HT1080 (cell line): ENCODE measurements around the gene WDPCP. TPM values are rescaled to one million over a fixed set of nuclear protein-coding genes. Genes with fewer than 3 reads are reported as not detected.
"Not testable (repeated sequence)": the region's sequence is repeated elsewhere in the genome, so short reads cannot be mapped to it uniquely, and the experiment has no call there.

Experiments
- DNase-seq: peaks from one replicate; pipeline ENCODE4 v3.0.0-alpha.2; 2015; ENCODE audit warnings: low read depth
- polyA plus RNA-seq, 2 experiments: library from polyadenylated mRNA; depleted of rRNA; stranded (reverse); fragments of >200 nt; gene quantifications; 2 replicates each; pipeline ENCODE4 v1.2.3, GENCODE V29; 2015
- total RNA-seq: library from RNA; depleted of rRNA; stranded (reverse); fragments of >200 nt; shearing (Covaris generic); gene quantifications from 2 replicates; pipeline ENCODE4 v1.2.3, GENCODE V29; 2014; rRNA removed

Gene WDPCP, protein sequence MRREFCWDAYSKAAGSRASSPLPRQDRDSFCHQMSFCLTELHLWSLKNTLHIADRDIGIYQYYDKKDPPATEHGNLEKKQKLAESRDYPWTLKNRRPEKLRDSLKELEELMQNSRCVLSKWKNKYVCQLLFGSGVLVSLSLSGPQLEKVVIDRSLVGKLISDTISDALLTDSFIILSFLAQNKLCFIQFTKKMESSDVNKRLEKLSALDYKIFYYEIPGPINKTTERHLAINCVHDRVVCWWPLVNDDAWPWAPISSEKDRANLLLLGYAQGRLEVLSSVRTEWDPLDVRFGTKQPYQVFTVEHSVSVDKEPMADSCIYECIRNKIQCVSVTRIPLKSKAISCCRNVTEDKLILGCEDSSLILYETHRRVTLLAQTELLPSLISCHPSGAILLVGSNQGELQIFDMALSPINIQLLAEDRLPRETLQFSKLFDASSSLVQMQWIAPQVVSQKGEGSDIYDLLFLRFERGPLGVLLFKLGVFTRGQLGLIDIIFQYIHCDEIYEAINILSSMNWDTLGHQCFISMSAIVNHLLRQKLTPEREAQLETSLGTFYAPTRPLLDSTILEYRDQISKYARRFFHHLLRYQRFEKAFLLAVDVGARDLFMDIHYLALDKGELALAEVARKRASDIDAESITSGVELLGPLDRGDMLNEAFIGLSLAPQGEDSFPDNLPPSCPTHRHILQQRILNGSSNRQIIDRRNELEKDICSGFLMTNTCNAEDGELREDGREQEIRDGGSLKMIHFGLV
- total RNA-seq: 5.8 and 7.0 TPM in 2 replicates
- polyA plus RNA-seq (2015; cell fraction: cytosol; rRNA removed): 3.2 and 4.2 TPM in 2 replicates
- 6.3 and 7.3 TPM in 2 replicates for polyA plus RNA-seq (2015; cell fraction: nucleus; rRNA removed)

DNA sequence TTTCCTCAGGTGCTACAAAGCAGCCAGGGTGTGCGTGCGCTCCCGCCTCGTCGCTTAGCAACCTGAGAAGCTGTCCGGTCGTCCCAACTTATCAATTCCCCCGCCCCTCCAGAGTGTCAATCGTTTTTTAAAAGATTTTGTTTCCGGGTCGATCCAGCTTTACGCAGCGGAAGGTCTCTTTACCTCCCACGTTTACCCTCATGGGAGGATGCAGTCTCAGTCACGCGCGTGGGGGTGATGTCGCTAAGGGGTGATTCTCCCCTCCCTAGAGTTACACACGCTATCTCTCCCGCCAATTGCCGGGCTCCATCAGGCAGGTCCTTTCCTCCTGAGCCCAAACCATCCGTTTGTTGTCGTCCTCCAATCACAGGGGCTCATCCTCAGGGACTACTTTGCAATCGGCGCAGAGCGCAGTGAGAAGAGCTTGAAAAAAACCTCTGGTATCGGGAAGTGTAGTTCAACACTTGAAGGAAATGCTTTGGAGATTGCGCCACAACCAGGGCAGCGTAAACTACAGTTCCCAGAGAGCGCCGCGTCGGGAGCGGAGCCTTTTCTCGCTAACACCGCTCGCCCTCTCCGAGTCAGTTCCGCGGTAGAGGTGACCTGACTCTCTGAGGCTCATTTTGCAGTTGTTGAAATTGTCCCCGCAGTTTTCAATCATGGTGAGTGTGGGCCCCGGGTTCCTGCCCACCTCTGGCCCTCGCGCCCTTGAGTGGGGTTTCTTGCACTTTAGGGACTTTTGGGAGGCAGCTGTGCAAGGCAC lies at the start of gene WDPCP, which contains the start of gene MDH1:
Gene WDPCP, minus strand, starts transcription at position 93 of the 763 bp plus-strand sequence. CDS start 206 bp downstream, outside the sequence.
Gene MDH1, plus strand, starts transcription at position 579 of the 763 bp plus-strand sequence. Its CDS starts 81 bp downstream, at position 660.
- peak; percentile 99 for DNase-seq

DNA sequence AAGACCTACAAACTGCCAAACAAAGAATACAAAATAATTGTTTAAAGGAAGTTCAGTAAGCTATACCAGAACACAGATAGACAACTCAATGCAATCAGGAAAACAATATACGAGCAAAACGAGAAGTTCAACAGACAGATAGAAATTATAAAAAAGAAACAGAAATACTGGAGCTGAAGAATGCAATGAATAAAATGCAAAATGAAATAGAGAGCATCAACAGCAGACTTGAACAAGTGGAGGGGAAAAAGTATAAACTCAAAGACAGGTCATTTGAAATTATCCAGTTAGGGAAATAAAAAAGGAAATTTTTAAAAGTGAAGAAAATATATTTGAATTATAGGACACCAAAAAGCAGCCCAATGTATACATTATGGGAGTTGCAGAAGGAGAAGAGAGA lies 44.1 kb upstream of the WDPCP start:
- DNase-seq: no peak

DNA sequence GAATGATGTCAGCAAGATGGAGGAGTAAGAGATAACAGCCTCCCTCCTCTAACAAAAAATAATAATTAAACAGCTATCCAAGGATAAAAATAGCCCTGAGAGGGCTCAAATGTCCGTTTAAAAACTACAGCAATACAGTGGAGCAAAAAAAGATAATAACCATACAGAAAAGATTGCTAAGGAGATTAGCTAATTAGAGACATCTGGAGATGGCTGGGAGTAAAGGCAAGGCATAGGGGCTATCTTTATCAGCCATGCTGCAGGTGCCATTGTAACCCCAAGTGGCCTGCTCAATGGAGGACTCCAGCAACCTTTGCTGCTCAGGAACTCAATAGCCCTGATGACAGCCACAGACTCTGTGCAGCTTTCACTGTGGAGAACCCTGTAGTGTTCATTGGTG lies 43.2 kb upstream of the WDPCP start:
- DNase-seq: no peak

DNA sequence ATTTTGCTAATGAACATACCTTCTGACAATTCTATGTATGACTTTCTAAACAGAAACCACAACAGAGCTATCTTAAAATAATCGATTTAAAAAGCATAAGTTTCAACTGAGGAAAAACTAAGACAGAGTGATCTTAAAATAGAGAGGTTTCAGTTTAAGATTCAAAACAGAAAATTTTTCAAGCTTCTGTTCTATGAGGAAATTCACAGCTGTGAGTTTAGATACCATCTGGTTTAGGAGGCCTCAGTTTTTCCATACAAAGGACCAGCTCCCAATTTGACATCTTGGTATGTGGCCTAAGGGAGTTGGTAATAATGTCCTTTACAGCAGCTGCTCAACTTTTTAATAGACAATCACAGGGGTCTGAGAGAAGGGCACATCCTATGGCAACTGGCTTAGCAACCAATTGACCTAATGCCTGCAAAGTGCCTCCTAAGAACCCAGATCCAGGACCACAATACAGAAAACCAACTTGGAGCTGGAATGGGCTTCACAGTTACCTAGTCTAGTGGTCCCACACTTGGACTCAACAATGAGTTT lies 40.2 kb upstream of the WDPCP start:
- DNase-seq: no peak

DNA sequence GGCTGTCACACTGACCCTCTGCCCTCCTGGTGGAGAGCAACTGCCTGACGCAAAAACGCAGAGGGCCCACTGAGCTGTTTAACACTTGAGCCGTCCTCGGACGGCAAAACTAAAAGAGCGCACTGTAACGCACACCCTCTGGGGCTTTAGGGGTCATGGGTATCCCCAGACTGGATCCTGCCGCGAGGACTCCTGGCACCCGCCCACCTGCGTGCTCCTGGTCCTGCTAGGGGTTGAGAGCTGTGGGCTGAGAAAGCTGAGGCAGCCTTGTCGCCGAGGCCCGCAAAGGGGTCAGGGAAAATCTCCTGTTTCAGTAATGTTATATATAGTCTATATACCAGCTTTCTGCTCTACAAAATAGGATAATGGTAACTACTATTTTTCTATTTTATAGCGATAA lies 39.6 kb upstream of the WDPCP start:
- DNase-seq: no peak

DNA sequence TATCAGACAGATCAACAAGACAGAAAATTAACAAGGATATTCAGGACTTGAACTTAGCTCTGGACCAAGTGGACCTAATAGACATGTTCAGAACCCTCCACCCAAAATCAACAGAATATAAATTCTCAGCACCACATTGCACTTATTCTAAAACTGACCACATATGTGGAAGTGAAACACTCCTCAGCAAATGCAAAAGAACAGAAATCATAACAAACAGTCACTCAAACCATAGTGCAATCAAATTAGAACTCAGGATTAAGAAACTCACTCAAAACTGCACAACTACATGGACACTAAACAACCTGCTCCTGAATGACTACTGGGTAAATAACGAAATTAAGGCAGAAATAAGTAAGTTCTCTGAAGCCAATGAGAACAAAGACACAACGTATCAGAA lies 35.5 kb upstream of the WDPCP start:
- DNase-seq: not testable (repeated sequence)

DNA sequence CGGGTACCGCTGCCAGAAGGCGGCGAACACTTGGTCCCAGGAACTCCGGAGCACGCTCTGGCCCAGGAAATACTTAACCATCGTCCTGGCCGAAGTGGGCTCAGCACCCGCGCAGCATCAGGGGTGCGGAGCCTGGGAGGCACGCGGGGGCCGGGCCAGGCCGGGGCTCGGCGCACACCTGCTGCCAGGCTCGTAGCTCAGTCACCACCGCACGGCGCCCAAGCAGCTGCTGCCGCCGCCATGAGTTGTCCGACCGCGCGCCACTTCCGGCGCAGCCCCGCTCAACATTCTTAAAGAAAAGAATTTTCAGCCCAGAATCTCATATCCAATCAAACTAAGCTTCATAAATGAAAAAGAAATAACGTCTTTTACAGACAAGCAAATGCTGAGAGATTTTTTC lies 34.5 kb upstream of the WDPCP start:
- no peak for DNase-seq

DNA sequence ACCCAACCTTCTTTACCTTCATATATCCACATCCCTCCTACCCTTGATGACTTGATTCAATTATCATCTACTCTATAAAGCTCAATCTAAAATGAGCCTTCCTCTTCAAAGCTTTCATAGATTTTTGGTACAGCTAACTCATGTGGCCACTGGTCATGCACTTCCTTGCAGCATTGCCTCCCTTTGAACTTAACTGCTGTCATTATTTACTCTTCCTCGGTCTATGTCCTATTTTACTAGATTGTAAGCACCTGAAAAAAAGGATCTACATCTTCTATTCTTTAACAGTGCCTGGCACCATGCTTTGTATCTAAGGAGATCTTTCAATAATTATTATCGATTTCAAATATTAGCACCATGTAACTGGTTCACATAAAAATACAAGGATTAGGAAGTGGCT lies 31.1 kb upstream of the WDPCP start:
- DNase-seq: no peak

DNA sequence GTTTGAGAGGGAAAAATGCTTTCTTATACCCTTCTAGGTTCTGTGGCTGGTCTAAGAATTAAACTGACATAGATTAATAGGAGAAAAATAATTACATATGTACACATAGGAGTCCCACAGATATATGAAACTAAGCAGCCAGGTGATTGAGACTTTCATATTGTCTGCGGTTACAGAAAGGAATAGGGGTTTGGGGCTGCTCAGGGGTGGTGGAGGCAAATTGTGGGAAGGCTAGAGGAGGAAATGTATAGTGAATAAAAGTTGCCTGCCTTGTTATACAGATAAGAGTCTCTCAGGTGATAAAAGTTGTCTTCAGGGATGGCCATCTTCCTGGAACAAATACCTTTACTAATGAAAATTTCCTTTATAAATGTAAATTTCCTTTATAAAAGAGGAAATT lies 29.1 kb upstream of the WDPCP start:
- DNase-seq: no peak

DNA sequence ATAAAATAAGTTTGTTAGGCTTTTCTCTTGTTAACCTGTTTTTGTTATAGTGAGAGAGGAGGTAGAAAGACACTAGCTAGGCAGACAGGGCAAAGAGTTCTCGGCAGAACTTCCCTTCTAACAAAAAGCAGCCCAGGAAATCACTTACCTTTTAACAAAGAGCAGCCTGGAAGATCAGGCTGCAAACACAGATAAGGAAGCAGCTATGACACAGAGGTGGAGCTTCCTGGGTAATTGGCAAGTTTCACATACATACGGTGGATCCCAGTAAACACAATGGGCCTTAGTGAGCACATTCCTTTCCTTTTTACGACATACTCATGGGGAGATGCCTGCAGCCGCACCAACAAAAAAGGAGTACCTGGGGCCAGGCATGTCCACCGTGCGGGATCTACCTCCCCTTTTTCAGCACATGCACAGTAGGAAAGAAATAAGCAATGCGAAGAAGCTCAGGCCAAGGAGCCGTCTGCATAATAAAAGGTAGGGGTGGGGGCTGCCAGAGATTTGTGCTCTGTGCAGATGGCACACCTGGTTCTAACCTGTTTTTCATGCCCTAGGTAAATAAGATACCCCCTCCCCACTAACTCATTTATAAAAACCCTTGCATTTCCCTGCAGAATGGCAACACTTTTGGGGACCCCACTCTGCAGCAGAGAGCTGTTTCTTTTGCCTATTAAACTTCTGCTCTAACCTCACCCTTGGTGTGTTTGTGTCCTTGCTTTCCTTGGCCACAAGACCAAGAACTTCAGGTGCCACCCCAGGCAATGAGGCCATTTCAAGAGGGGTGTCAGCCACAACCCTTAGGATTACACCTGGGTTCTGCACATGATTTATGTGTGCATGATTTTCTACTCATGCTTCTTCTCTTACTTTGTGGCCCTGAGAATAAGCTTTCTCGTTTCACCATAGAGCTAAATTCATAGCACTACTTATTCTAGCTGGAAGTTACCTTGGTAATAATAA lies 27.0 kb upstream of the WDPCP start:
- peak; percentile 35 for DNase-seq

DNA sequence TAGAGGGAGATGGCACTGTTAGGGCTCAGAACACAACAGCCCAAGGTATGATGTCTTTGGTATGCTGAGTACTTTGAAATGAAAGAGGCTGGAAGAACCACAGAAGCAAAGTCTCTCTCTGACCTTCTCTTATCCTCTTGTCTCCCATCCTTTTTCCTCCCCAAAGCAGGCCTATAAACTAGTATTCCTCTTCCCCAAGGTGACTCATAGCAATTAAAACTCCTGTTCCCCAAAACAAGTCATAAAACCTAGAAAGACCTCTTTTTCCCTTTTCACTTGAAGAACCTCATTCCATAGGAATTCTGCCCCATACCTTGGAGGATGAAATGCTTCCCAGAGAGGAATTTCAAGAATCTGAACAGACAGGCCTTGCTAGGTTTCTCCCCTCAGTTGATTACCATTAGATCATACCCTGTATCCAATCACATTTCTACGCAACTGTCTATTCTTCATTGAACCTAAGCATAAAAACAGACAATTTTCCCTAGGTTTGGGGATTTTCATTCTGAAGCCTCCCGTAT lies 26.2 kb upstream of the WDPCP start:
- peak; percentile 78 for DNase-seq

DNA sequence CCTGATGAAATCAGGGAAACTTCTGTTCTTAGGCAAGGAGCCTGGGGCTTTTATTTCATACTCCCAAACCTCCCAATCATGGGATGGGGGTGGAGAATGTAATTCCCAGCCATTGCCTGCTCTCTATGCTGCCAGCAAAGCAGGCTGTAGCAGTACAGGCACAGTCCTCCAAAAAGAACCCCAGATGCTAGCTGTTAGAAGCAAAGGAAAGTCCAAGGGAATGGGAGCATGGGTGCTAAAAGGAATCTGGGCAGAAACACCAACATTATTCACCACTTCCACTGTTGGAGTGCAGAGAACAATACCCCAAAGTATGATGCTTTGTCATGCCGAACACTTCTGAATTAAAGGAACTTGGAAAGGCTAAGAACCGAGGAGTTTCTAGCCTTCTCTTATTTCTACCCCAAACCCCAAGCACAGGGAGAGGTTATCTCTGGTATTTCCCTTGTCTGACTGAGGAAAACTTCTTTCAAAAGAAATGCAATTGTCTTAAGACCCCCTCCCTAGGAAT lies 25.2 kb upstream of the WDPCP start:
- DNase-seq: no peak

DNA sequence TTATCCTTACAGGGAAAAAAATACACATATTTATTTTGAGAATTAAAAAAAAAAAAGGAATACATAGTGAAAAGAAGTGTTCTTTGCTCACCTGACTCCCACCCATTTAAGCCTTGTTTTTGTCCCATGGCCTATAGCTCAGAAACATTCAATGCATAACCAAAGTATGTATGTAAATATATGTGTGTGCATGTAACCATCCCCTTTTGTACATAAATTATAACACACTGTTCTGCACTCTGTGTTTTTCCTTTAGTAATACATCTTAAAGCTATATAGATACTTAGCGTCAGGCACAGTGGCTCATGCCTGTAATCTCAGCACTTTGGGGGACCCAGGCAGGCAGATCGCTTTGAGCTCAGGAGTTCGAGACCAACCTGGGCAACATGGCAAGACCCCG lies 22.2 kb upstream of the WDPCP start:
- no peak for DNase-seq

DNA sequence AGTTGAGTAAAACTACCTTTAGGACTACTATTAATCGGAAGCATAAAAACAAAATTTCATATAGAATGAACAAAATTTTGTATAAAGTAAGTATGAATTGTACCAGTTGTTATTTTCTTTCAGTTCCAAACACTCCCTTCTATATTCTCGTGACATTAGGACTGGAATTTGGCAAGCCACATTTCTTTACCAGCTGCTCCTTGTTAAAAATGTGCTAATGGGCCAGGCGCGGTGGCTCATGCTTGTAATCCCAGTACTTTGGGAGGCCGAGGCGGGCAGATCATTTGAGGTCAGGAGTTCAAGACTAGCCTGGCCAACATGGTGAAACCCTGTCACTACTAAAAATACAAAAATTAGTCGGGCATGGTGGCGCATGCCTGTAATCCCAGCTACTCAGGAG lies 20.6 kb upstream of the WDPCP start:
- not testable (repeated sequence) for DNase-seq

DNA sequence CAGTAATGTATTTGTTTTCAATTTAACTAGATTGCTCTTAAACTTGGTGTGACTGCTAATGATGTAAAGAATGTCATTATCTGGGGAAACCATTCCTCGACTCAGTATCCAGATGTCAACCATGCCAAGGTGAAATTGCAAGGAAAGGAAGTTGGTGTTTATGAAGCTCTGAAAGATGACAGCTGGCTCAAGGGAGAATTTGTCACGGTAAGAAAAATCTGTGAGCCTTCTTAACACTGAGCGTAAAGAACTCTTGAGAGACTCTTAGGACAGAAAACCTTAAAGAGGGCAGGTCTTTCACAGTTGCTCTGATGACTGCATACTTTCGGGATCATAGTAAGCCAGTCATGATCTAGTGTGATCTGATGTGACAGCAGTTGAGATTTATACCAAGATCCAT lies 16.4 kb upstream of the WDPCP start:
- no peak for DNase-seq

DNA sequence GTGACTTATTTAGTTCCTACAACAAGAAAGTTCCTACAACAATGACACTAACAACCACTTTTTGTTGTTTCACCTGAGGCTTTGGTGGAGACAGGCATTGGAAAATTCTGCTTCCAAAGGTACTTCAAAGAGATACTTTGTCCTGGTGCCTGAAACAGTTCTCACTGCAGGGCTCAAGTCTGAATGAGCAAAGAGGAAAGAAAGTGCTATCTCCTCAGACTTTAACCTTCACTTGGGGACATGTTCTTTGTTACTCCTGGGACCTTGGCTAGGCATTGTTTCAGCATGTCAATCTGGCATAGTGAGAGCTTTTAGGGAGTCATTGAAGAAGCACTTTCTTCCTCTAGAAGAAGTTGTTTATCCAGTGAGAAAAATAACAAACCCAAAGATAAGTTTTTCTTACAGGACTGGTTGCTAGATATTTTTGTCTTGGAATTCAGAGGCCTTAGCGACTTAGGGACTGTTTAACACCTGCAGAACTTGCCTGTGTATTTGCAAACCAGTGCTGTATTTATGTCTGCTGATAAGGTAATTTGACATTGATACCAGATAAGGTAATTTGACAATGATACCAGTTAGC lies 12.7 kb upstream of the WDPCP start:
- no peak for DNase-seq

DNA sequence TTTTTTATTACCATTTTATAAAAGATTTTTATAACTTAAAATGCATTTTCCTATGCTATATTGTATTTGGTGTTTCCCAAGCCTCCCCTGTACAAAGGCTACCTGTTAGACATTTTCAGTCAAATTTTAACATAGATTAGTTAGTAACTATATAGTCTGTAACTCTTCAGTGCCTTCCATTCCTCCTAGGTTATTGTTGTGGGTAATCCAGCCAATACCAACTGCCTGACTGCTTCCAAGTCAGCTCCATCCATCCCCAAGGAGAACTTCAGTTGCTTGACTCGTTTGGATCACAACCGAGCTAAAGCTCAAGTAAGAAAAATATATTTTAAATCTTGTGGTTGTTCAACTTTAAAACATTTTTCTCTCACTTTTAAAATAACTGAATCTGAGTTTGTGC lies 10.7 kb upstream of the WDPCP start:
- DNase-seq: no peak

DNA sequence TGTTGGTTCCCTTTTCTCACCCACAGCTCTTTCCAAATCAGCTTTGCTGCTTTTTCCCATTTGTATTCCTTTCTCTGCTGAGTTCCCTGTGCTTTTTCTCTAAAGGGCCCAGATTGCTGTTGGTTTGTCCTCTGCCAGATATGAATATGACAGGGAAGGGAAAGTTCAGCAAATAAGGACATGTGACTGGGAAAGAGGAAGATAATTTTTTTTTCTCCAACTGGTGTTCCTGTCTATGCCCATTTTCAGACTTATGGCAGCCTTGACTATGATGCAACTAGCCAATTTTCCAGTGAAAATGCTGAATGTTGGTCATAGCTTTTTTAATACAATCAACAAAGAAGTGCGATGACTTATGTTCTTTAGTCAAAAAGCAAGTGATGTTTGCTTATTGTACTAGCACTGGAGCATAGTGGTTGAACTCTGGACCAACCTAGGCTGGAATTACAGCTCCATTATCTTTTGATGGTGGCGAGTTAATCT lies 8.2 kb upstream of the WDPCP start:
- DNase-seq: no peak

DNA sequence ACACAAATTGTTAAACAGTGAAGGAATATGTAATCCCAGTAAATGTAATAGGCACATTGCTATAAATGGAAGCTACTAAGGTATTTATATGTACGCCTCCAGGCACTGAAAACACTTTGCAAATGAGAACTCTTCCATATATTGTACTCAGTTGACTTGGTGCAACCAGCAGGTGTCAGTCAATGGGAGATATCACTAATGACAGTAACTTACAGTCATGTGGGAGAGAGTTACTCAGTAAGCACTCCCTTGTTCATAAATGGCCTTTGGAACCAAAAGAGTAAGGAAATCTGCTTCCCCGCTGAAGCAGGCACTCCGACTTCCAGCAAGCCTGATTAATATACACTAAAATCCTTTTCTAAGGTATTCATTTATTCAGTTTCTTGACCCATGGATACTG lies 6.4 kb upstream of the WDPCP start:
- DNase-seq: no peak
